ENCODE results near the gene ASB13.

The ASB13 gene

DNA sequence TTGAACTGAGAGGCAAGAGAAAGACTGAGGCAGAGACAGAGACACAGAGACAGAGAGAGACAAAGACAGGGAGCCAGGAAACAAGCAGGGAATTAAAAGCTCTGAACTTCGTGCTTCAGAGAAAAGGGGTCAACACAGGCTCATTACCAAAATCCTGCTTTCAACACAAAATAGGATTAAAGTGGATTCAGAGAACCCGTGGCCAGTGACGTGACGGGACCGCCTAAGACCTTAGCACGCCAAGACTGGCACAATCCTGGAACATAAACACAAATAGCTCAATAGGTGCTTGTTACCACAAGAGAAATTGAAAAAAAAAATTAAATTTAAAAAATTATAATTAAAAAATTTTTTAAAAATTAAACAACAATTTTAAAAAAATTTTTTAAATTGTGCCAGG, 21.5 kb downstream of the ASB13 start:
- H4K20me1 ChIP-seq (ENCODE audit: insufficient read depth): no peaks in the 10 kb centered on the region
- no peak overlapping the region for H2AFZ ChIP-seq (ENCODE audit: low read depth)
- no peak overlapping the region for H3K4me3 ChIP-seq (IDR thresholded peaks at IDR 0.05; ENCODE audit: insufficient read depth, low read depth, low read length)
- no peaks in the 10 kb centered on the region for H3K79me2 ChIP-seq (ENCODE audit: insufficient read depth, low read depth)
- no peaks in the 10 kb centered on the region for H3K27me3 ChIP-seq (ENCODE audit: insufficient read depth, low read depth)
- TF ChIP-seq, protein P1, sequence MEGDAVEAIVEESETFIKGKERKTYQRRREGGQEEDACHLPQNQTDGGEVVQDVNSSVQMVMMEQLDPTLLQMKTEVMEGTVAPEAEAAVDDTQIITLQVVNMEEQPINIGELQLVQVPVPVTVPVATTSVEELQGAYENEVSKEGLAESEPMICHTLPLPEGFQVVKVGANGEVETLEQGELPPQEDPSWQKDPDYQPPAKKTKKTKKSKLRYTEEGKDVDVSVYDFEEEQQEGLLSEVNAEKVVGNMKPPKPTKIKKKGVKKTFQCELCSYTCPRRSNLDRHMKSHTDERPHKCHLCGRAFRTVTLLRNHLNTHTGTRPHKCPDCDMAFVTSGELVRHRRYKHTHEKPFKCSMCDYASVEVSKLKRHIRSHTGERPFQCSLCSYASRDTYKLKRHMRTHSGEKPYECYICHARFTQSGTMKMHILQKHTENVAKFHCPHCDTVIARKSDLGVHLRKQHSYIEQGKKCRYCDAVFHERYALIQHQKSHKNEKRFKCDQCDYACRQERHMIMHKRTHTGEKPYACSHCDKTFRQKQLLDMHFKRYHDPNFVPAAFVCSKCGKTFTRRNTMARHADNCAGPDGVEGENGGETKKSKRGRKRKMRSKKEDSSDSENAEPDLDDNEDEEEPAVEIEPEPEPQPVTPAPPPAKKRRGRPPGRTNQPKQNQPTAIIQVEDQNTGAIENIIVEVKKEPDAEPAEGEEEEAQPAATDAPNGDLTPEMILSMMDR (conservative IDR thresholded peaks at IDR 0.05; ENCODE audit: low read depth, low read length): no peak
- no peak overlapping the region for H3K4me2 ChIP-seq
- peaks cover 6% of the 10 kb centered on the region; the same call in 1 of the 2 replicates for H3K36me3 ChIP-seq (ENCODE audit: insufficient read depth)
- H3K9ac ChIP-seq: no peak overlapping the region
- H3K4me1 ChIP-seq (ENCODE audit: low read depth, poor library complexity, severe bottlenecking): no peaks in the 10 kb centered on the region
- H3K27ac ChIP-seq: no peak overlapping the region

DNA sequence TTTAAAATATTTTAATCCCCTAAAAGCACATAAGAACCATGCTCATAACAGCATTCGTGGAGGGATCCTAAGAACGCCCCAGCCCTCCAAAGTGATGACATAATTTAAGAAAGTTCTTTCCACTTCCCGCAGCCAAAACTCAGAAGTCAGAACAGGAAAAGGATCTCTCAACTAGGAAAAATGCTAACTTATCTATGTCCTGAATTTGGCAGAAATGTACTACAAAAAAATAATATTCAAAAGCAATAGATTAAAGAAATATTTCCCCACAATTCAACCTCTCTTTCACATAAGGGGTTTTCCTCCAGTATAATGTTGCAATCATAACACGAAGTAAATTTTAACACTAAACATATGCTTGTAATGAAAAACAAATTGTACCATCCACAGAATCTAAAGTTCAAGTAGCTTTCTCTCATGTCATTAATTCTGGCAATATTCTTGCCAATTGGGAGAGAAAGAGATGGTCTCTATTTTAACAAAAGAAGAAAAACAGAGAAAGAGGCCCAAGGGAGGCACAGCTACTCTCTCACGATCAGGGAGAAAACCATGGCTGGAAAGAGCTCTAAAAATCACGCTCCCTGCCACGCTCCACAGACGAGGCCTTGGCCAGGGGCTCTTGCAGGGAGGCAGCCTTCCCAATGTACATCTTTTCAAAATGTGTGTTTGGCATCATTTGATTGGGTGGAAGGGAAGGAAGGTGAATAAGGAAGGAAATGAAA, 22.9 kb downstream of the ASB13 start:
- Histone ChIP-seq H3K4me2 (no peak overlapping the region), H3K4me3 (IDR thresholded peaks at IDR 0.05; ENCODE audit: insufficient read depth, low read depth, low read length) (no peak overlapping the region), H3K27ac (no peak overlapping the region), H4K20me1 (ENCODE audit: insufficient read depth) (no peaks in the 10 kb centered on the region), H3K4me1 (ENCODE audit: low read depth, poor library complexity, severe bottlenecking) (no peaks in the 10 kb centered on the region), H3K9ac (no peak overlapping the region), H3K79me2 (ENCODE audit: insufficient read depth, low read depth) (no peaks in the 10 kb centered on the region), H3K27me3 (ENCODE audit: insufficient read depth, low read depth) (no peaks in the 10 kb centered on the region), H3K36me3 (ENCODE audit: insufficient read depth) (peaks cover 6% of the 10 kb centered on the region; the same call in 1 of the 2 replicates), H2AFZ (ENCODE audit: low read depth) (no peak overlapping the region)
- TF ChIP-seq, protein P1 (conservative IDR thresholded peaks at IDR 0.05; ENCODE audit: low read depth, low read length): no peak

DNA sequence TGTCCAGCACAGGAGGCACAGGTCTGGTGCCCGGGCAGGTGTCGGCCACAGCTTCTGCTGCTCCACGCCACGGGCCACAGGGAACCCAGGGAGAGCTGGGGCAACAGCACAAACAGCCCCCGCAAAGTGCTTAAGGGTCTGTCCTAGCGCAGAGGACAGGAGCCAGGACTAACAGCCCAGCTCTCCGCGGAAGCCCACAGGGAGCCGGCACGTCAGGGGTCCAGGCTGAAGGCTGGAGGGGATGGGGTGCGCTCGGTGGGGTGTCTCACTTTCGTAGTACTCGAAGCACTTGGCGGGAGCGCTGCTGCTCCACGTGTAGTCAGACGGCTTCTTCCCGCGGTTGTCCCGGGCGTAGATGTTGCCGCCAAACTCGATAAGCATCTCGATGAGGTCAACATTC, 24.9 kb downstream of the ASB13 start:
- Histone ChIP-seq H3K27ac (no peak overlapping the region), H3K4me2 (no peak overlapping the region), H3K9ac (no peak overlapping the region), H3K4me3 (IDR thresholded peaks at IDR 0.05; ENCODE audit: insufficient read depth, low read depth, low read length) (no peak overlapping the region), H4K20me1 (ENCODE audit: insufficient read depth) (no peaks in the 10 kb centered on the region), H3K79me2 (ENCODE audit: insufficient read depth, low read depth) (no peaks in the 10 kb centered on the region), H3K27me3 (ENCODE audit: insufficient read depth, low read depth) (no peaks in the 10 kb centered on the region), H2AFZ (ENCODE audit: low read depth) (no peak overlapping the region), H3K36me3 (ENCODE audit: insufficient read depth) (peaks cover 6% of the 10 kb centered on the region; the same call in 1 of the 2 replicates), H3K4me1 (ENCODE audit: low read depth, poor library complexity, severe bottlenecking) (no peaks in the 10 kb centered on the region)
- TF ChIP-seq, protein P1 (conservative IDR thresholded peaks at IDR 0.05; ENCODE audit: low read depth, low read length): no peak

DNA sequence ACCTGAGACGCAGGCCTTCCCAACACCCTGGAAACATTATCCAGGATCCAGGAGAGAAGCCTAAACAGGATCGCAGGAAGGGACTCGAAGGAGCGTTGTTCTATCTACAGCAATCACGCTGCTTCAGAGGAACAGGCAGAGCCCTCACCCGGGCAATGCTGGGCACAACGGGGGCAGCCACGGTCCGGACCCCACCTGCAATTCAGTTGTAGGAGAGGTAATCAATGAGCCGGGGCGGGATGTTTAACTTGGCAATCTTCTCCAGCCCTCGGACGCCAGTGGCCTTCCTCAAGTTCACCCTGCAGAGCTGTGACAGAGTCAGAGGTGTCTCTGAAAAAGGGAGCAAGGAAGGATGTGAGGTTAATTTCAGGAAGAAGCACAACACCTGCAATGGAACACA, 25.9 kb downstream of the ASB13 start:
- no peak overlapping the region for H3K27ac ChIP-seq
- H3K4me3 ChIP-seq (IDR thresholded peaks at IDR 0.05; ENCODE audit: insufficient read depth, low read depth, low read length): no peak overlapping the region
- H3K9ac ChIP-seq: no peak overlapping the region
- no peaks in the 10 kb centered on the region for H3K79me2 ChIP-seq (ENCODE audit: insufficient read depth, low read depth)
- H3K4me2 ChIP-seq: no peak overlapping the region
- no peaks in the 10 kb centered on the region for H4K20me1 ChIP-seq (ENCODE audit: insufficient read depth)
- H3K36me3 ChIP-seq (ENCODE audit: insufficient read depth): peaks cover 6% of the 10 kb centered on the region; the same call in 1 of the 2 replicates
- no peak overlapping the region for H2AFZ ChIP-seq (ENCODE audit: low read depth)
- no peaks in the 10 kb centered on the region for H3K27me3 ChIP-seq (ENCODE audit: insufficient read depth, low read depth)
- TF ChIP-seq, protein P1 (conservative IDR thresholded peaks at IDR 0.05; ENCODE audit: low read depth, low read length): no peak
- H3K4me1 ChIP-seq (ENCODE audit: low read depth, poor library complexity, severe bottlenecking): no peaks in the 10 kb centered on the region

All from KMS-11 (cell line).